Adipose tissue (tissue), 3 donors: ENCODE measurements around the gene TMEM132D. TPM values are rescaled to one million over a fixed set of nuclear protein-coding genes. Genes with fewer than 3 reads are reported as not detected.

ENCODE experiments used
- H3K27ac ChIP-seq: one replicate; pipeline ENCODE4 v1.5.1; 2013; ENCODE audit warnings: low read depth, low read length
- whole genome bisulfite sequencing, 3 donors: extraction: QIAGEN DNeasy Blood & Tissue Kit; methylation state at CpG; one replicate each; pipeline ENCODE4 v1.1.7; 2013; 5-methylcytosine and 5-hydroxymethylcytosine counted together
- polyA plus RNA-seq, 3 donors: library from polyadenylated mRNA; stranded (reverse); fragments of 200-250 nt; gene quantifications; one replicate each; pipeline ENCODE4 v1.2.3, GENCODE V29; 2013
- donor health status: healthy with polysubstance abuse.
- donor health status: Bipolar disorder and iron deficiency.
- donor health status: healthy.

Gene TMEM132D
- polyA plus RNA-seq, 3 donors = 0.11 to 0.13 TPM; not detected in 1

GRCh38 chr12:129885287-129885686, 18.5 kb downstream of the TMEM132D start:
- H3K27ac ChIP-seq = no peak overlapping the region
- 21 to 43% (median 26%) methylated on average over 3 of the region's 3 CpGs for WGBS, 3 donors

GRCh38 chr12:129877411-129877810, 26.4 kb downstream of the TMEM132D start:
- no peak overlapping the region for H3K27ac ChIP-seq
- WGBS, 3 donors = 63 to 93% (median 89%) methylated on average over 11 of the region's 11 CpGs

GRCh38 chr12:129873833-129874208, 30.0 kb downstream of the TMEM132D start:
- no peak overlapping the region for H3K27ac ChIP-seq
- WGBS, 3 donors = 65 to 75% (median 75%) methylated on average over 6 of the region's 6 CpGs

GRCh38 chr12:129873111-129873832, 30.6 kb downstream of the TMEM132D start:
- no peak overlapping the region for H3K27ac ChIP-seq
- 55 to 71% (median 69%) methylated on average over 13 of the region's 13 CpGs for WGBS, 3 donors

GRCh38 chr12:129871991-129872972, 31.5 kb downstream of the TMEM132D start:
- 23 to 44% (median 43%) methylated on average over 18 to 19 of the region's 19 CpGs for WGBS, 3 donors
- H3K27ac ChIP-seq = no peak overlapping the region

- WGBS, 3 donors = 54 to 66% (median 57%) methylated on average over 5 of the region's 5 CpGs
- no peak overlapping the region for H3K27ac ChIP-seq
Observed at GRCh38 chr12:129870796-129871195, 33.0 kb downstream of the TMEM132D start.

GRCh38 chr12:129870136-129870535, 33.7 kb downstream of the TMEM132D start:
- WGBS, 3 donors = 56 to 89% (median 89%) methylated on average over 2 of the region's 2 CpGs

GRCh38 chr12:129868575-129868974, 35.2 kb downstream of the TMEM132D start:
- H3K27ac ChIP-seq = no peak overlapping the region
- WGBS, 3 donors = 74 to 88% (median 80%) methylated on average over 8 of the region's 8 CpGs

More at GRCh38 chr12:129870136-129870535, 33.7 kb downstream of the TMEM132D start:
- no peak overlapping the region for H3K27ac ChIP-seq

- WGBS, 3 donors = 68 to 72% (median 70%) methylated on average over 4 of the region's 4 CpGs
- H3K27ac ChIP-seq = no peak overlapping the region
Observed at GRCh38 chr12:129863938-129864337, 39.9 kb downstream of the TMEM132D start.

- 38 to 48% (median 40%) methylated on average over 7 of the region's 7 CpGs for WGBS, 3 donors
- H3K27ac ChIP-seq = no peak overlapping the region
Observed at GRCh38 chr12:129862561-129863175, 41.2 kb downstream of the TMEM132D start.

- H3K27ac ChIP-seq = no peak overlapping the region
- 39 to 56% (median 52%) methylated on average over 2 of the region's 2 CpGs for WGBS, 3 donors
Observed at GRCh38 chr12:129861951-129862350, 41.9 kb downstream of the TMEM132D start.

- H3K27ac ChIP-seq = no peak overlapping the region
- 50 to 63% (median 59%) methylated on average over 6 of the region's 6 CpGs for WGBS, 3 donors
Observed at GRCh38 chr12:129854591-129854990, 49.2 kb downstream of the TMEM132D start.

- 72 to 93% (median 90%) methylated on average over 3 of the region's 3 CpGs for WGBS, 3 donors
- H3K27ac ChIP-seq = no peak overlapping the region
Observed at GRCh38 chr12:129851296-129851695, 52.5 kb downstream of the TMEM132D start.

- WGBS, 3 donors = 67 to 85% (median 84%) methylated on average over 4 of the region's 4 CpGs
- no peak overlapping the region for H3K27ac ChIP-seq
Observed at GRCh38 chr12:129848876-129849275, 54.9 kb downstream of the TMEM132D start.

GRCh38 chr12:129847063-129847462, 56.8 kb downstream of the TMEM132D start:
- 33 to 53% (median 47%) methylated on average over 1 of the region's 1 CpG for WGBS, 3 donors
- no peak overlapping the region for H3K27ac ChIP-seq

- no peak overlapping the region for H3K27ac ChIP-seq
- WGBS, 3 donors = 67 to 77% (median 75%) methylated on average over 5 of the region's 5 CpGs
Observed at GRCh38 chr12:129844662-129845220, 59.1 kb downstream of the TMEM132D start.

- no peak overlapping the region for H3K27ac ChIP-seq
- 39 to 63% (median 59%) methylated on average over 3 of the region's 3 CpGs for WGBS, 3 donors
Observed at GRCh38 chr12:129841251-129841650, 62.6 kb downstream of the TMEM132D start.

GRCh38 chr12:129840145-129840884, 63.5 kb downstream of the TMEM132D start:
- 75 to 83% (median 82%) methylated on average over 21 of the region's 21 CpGs for WGBS, 3 donors
- H3K27ac ChIP-seq = no peak overlapping the region
